SK-N-SH treated with all-trans-retinoic acid at 6 μM for 48 hours (cell line): ENCODE measurements around the gene TTC36.

ENCODE experiments used
- TOX ChIP-seq: fragments of 250-450 bp; sonication (Bioruptor Pico); IDR thresholded peaks from 2 replicates; pipeline ENCODE4 v1.8.0; 2021; ENCODE audit warnings: mild to moderate bottlenecking, moderate library complexity, borderline replicate concordance
- ZC3H10 ChIP-seq: fragments of 250-450 bp; sonication (Bioruptor Pico); IDR thresholded peaks from 2 replicates; pipeline ENCODE4 v1.5.1; 2021; ENCODE audit warnings: mild to moderate bottlenecking, moderate library complexity
- ZFP30 ChIP-seq: fragments of 450-650 bp; formaldehyde crosslinking; IDR thresholded peaks from 2 replicates; pipeline ENCODE4 v1.5.0; 2022; ENCODE audit warnings: mild to moderate bottlenecking, moderate library complexity
- TF ChIP-seq, protein P1 (sequence below): fragments of 250-450 bp; sonication (Bioruptor Pico); IDR thresholded peaks from 2 replicates; pipeline ENCODE4 v1.8.0; 2020; ENCODE audit warnings: mild to moderate bottlenecking, moderate library complexity, borderline replicate concordance

GRCh38 chr11:118524356-118524755 lies 2.9 kb upstream of the TTC36 start:
- no peak for TF ChIP-seq ZFP30
- TF ChIP-seq, protein P1, sequence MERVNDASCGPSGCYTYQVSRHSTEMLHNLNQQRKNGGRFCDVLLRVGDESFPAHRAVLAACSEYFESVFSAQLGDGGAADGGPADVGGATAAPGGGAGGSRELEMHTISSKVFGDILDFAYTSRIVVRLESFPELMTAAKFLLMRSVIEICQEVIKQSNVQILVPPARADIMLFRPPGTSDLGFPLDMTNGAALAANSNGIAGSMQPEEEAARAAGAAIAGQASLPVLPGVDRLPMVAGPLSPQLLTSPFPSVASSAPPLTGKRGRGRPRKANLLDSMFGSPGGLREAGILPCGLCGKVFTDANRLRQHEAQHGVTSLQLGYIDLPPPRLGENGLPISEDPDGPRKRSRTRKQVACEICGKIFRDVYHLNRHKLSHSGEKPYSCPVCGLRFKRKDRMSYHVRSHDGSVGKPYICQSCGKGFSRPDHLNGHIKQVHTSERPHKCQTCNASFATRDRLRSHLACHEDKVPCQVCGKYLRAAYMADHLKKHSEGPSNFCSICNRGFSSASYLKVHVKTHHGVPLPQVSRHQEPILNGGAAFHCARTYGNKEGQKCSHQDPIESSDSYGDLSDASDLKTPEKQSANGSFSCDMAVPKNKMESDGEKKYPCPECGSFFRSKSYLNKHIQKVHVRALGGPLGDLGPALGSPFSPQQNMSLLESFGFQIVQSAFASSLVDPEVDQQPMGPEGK: no peak
- TF ChIP-seq TOX (CRISPR knock-in tag): no peak
- no peak for TF ChIP-seq ZC3H10
